Liver (tissue), 3 donors: ENCODE results near the gene SHC2.

Experiments
- EGR1 ChIP-seq, 2 donors: IDR thresholded peaks; 2 replicates each; pipeline ENCODE4 v1.6.1; 2016 to 2018; ENCODE audit warnings: antibody characterized with exemption in 2 of 2, low read depth in 2 of 2
- FOXA2 ChIP-seq: IDR thresholded peaks from 2 replicates; pipeline ENCODE4 v1.6.1; 2016; ENCODE audit warnings: antibody characterized with exemption
- RAD21 ChIP-seq, 2 donors: IDR thresholded peaks; 2 replicates each; pipeline ENCODE4 v1.6.1; 2016; ENCODE audit warnings: antibody characterized with exemption in 2 of 2, mild to moderate bottlenecking in 2 of 2
- TAF1 ChIP-seq: conservative IDR thresholded peaks from 2 replicates; pipeline ENCODE4 v1.6.1; 2016; ENCODE audit warnings: antibody characterized with exemption, mild to moderate bottlenecking
- YY1 ChIP-seq: IDR thresholded peaks from 2 replicates; pipeline ENCODE4 v1.6.1; 2016; ENCODE audit warnings: antibody characterized with exemption, mild to moderate bottlenecking
- TF ChIP-seq, protein P1 (sequence below): fragments of 150-350 bp; IDR thresholded peaks from 2 replicates; pipeline ENCODE4 v1.5.1; 2017; ENCODE audit warnings: improper control_type of control experiment, low read depth, low read length; ENCODE audit not compliant: missing input control
- TF ChIP-seq, protein P2 (sequence below): IDR thresholded peaks from 2 replicates; pipeline ENCODE4 v1.6.1; 2016; ENCODE audit warnings: antibody characterized with exemption
- donor health status: healthy.
- donor health status: healthy.

DNA sequence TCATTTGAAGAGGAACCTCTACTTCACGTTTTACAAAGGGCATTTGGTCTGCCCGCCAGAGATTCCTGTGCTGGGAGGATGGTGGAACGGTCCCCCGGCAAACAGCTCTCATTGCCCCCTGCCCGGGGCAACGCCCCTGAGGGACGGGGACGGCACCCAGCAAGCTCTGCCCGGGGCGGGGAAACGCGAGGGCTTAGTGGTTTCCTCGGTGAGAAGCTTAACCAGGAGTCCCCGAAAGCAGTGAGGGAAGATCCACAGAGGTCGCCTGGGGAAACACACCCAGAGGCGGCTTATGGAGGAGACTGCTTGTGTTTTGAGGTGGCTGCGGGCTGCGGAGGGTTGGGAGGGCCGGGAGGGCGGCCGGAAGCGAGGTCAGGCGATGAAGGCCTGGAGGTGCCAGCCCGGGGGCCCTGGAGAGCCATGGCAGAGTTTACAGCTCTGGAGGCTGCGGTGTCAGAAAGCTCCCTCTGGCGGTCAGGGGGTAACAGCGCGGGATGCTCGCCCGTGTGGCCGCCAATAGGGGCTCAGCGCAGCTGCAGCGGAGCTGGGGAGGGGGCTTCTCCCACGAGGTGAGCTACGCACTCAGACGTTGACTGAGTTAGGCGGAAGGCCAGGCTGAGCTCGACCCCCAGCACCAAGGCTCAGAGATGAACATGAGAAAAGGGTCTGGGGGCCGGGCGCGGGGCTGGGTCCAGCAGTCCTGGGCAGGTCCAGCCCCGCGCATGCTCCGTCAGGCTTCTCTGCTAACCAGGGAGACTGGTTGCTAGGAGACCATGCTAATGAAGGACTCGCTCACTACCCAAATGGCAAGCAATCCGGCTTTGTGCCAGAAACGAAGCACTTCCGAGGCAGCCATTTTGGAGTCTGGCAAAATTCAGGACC, 45.8 kb upstream of the SHC2 start:
- TF ChIP-seq, protein P1, sequence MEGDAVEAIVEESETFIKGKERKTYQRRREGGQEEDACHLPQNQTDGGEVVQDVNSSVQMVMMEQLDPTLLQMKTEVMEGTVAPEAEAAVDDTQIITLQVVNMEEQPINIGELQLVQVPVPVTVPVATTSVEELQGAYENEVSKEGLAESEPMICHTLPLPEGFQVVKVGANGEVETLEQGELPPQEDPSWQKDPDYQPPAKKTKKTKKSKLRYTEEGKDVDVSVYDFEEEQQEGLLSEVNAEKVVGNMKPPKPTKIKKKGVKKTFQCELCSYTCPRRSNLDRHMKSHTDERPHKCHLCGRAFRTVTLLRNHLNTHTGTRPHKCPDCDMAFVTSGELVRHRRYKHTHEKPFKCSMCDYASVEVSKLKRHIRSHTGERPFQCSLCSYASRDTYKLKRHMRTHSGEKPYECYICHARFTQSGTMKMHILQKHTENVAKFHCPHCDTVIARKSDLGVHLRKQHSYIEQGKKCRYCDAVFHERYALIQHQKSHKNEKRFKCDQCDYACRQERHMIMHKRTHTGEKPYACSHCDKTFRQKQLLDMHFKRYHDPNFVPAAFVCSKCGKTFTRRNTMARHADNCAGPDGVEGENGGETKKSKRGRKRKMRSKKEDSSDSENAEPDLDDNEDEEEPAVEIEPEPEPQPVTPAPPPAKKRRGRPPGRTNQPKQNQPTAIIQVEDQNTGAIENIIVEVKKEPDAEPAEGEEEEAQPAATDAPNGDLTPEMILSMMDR = peak; percentile 96
- TF ChIP-seq, protein P2, sequence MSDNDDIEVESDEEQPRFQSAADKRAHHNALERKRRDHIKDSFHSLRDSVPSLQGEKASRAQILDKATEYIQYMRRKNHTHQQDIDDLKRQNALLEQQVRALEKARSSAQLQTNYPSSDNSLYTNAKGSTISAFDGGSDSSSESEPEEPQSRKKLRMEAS = peak; percentile 8
- no peak for TF ChIP-seq EGR1 (IDR thresholded peaks at IDR 0.05; ENCODE audit: low read depth in 2 of 2)
- no peak for TF ChIP-seq TAF1
- TF ChIP-seq YY1 = no peak
- peak; percentile 76 to 86 for TF ChIP-seq RAD21 (IDR thresholded peaks at IDR 0.05)
- no peak for TF ChIP-seq FOXA2
